Endodermal cell (in vitro differentiated cells): ENCODE measurements around the gene ALG14. TPM values are rescaled to one million over a fixed set of nuclear protein-coding genes. Genes with fewer than 3 reads are reported as not detected.

ENCODE experiments used
- DNase-seq: peaks from one replicate; pipeline ENCODE4 v3.0.0-alpha.2; 2017
- H3K27ac ChIP-seq: 2 replicates; pipeline ENCODE4 v1.5.1; 2013; ENCODE audit warnings: mild to moderate bottlenecking, low read depth, low read length, moderate library complexity
- H3K27me3 ChIP-seq: 2 replicates; pipeline ENCODE4 v1.6.1; 2013; ENCODE audit warnings: mild to moderate bottlenecking, low read length, moderate library complexity; ENCODE audit not compliant: insufficient read depth, control insufficient read depth, poor library complexity, severe bottlenecking
- H3K36me3 ChIP-seq: 2 replicates; pipeline ENCODE4 v1.7.0; 2013; ENCODE audit warnings: mild to moderate bottlenecking, low read length, moderate library complexity; ENCODE audit not compliant: control insufficient read depth, insufficient read depth
- H3K4me1 ChIP-seq: one replicate; pipeline ENCODE4 v1.7.0; 2013; ENCODE audit warnings: low read length; ENCODE audit not compliant: control insufficient read depth, insufficient read depth
- H3K4me3 ChIP-seq: 2 replicates; pipeline ENCODE4 v1.5.1; 2013; ENCODE audit warnings: mild to moderate bottlenecking, low read length, moderate library complexity
- H3K9ac ChIP-seq: 2 replicates; pipeline ENCODE4 v1.6.1; 2013; ENCODE audit warnings: mild to moderate bottlenecking, low read length, moderate library complexity; ENCODE audit not compliant: poor library complexity, severe bottlenecking; ENCODE audit errors: extremely low read depth
- H3K9me3 ChIP-seq: 2 replicates; pipeline ENCODE4 v1.6.1; 2013; ENCODE audit warnings: mild to moderate bottlenecking, low read length, moderate library complexity; ENCODE audit not compliant: control insufficient read depth
- H3K27ac Mint-ChIP-seq: 2 replicates; pipeline ENCODE4 v1.8.0; 2020; ENCODE audit warnings: mixed read lengths
- H3K27me3 Mint-ChIP-seq: 2 replicates; pipeline ENCODE4 v1.8.0; 2021; ENCODE audit warnings: mild to moderate bottlenecking, mixed read lengths; ENCODE audit not compliant: insufficient read depth
- H3K36me3 Mint-ChIP-seq: 2 replicates; pipeline ENCODE4 v1.8.0; 2020; ENCODE audit warnings: low read depth, mixed read lengths
- H3K4me1 Mint-ChIP-seq: 2 replicates; pipeline ENCODE4 v1.8.0; 2020; ENCODE audit warnings: mixed read lengths
- H3K4me3 Mint-ChIP-seq: 2 replicates; pipeline ENCODE4 v1.8.0; 2020; ENCODE audit warnings: mild to moderate bottlenecking, moderate library complexity, mixed read lengths
- H3K9me3 Mint-ChIP-seq: 2 replicates; pipeline ENCODE4 v1.8.0; 2020; ENCODE audit warnings: mild to moderate bottlenecking, mixed read lengths
- CTCF ChIP-seq: fragments of 200-600 bp; sonication (generic); conservative IDR thresholded peaks from 2 replicates; pipeline ENCODE4 v1.5.0; 2021; ENCODE audit warnings: antibody characterized with exemption, mild to moderate bottlenecking
- WGBS, 2 experiments: methylation state at CpG; one replicate each; pipeline versions ENCODE4 v1.1.5 to v1.1.7; 2013; ENCODE audit warnings: missing lambda C conversion rate in 2 of 2, mixed read lengths in 1 of 2; ENCODE audit not compliant: insufficient coverage in 1 of 2, insufficient read length in 1 of 2; 5-methylcytosine and 5-hydroxymethylcytosine counted together
- total RNA-seq, 2 donors: library from RNA; stranded (reverse); fragmentation: NEBNext Ultra II Directional in 1 of 2; extraction: Animal tissue kit (Norgen Biotek cat#: 25700) in 1 of 2; gene quantifications; 2 replicates in 1 of 2; 3 replicates in 1 of 2; pipeline ENCODE4 v1.2.1, GENCODE V29; 2021

ALG14 gene
- total RNA-seq, 2 donors from 2014 or later, result 5.9 to 7.0 TPM

- H3K36me3 Mint-ChIP-seq, result no peaks in the 10 kb centered on the region
- no peaks in the 10 kb centered on the region for H3K4me1 Mint-ChIP-seq
- H3K27me3 Mint-ChIP-seq, result peaks cover 3% of the 10 kb centered on the region
- no peaks in the 10 kb centered on the region for H3K9me3 Mint-ChIP-seq
- no peak overlapping the region for H3K27ac ChIP-seq
- H3K36me3 ChIP-seq, result no peaks in the 10 kb centered on the region
- DNase-seq, result no peak
- no peak overlapping the region for H3K4me3 ChIP-seq
- H3K27ac Mint-ChIP-seq, result no peak overlapping the region
- H3K4me3 Mint-ChIP-seq, result no peak overlapping the region
- TF ChIP-seq CTCF, result no peak
- no peaks in the 10 kb centered on the region for H3K9me3 ChIP-seq
- no peak overlapping the region for H3K9ac ChIP-seq
- H3K4me1 ChIP-seq, result no peaks in the 10 kb centered on the region
- H3K27me3 ChIP-seq, result no peaks in the 10 kb centered on the region
- 100% methylated on average over 1 of the region's 1 CpG; no CpG with 5 or more reads in 1 of the 2 experiments for WGBS, 2 experiments
Observed at GRCh38 chr1:95111014-95111413, 38.3 kb upstream of the ALG14 start.

- Mint-ChIP-seq H3K27me3 (no peaks in the 10 kb centered on the region), H3K27ac (no peak overlapping the region), H3K36me3 (no peaks in the 10 kb centered on the region), H3K9me3 (no peaks in the 10 kb centered on the region), H3K4me1 (no peaks in the 10 kb centered on the region), H3K4me3 (no peak overlapping the region)
- 86 to 96% methylated on average over 2 of the region's 2 CpGs for WGBS, 2 experiments
- TF ChIP-seq CTCF, result no peak
- Histone ChIP-seq H3K27ac (no peak overlapping the region), H3K4me3 (no peak overlapping the region), H3K36me3 (no peaks in the 10 kb centered on the region), H3K4me1 (no peaks in the 10 kb centered on the region), H3K9ac (no peak overlapping the region), H3K9me3 (no peaks in the 10 kb centered on the region), H3K27me3 (no peaks in the 10 kb centered on the region)
- no peak for DNase-seq
Observed at GRCh38 chr1:95108792-95109191, 36.0 kb upstream of the ALG14 start.

DNA sequence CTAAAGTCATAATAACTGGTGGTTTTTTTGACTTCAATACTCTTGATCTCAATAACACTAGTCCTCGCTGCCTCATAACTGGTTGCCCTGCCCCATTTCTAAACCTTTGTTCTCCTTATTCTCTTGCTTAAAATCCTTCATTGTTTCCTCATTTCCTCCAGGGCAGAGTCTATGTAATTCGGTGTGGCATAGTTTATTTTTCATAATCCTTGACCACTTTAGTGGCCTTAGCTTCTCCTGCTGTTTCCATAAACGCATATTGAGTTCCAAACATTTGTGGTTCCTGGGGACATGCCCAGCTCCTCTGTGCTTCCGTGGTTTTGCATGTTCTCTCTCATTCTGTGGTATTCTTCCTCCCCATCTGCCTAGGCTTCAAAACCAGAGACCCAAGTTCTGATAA, 25.4 kb upstream of the ALG14 start:
- Histone ChIP-seq H3K9ac (no peak overlapping the region), H3K9me3 (peaks cover 3% of the 10 kb centered on the region), H3K4me3 (no peak overlapping the region), H3K4me1 (no peaks in the 10 kb centered on the region), H3K27ac (no peak overlapping the region), H3K36me3 (no peaks in the 10 kb centered on the region), H3K27me3 (no peaks in the 10 kb centered on the region)
- Mint-ChIP-seq H3K36me3 (no peaks in the 10 kb centered on the region), H3K27me3 (peaks cover 2% of the 10 kb centered on the region), H3K4me3 (no peak overlapping the region), H3K27ac (no peak overlapping the region), H3K9me3 (peaks cover 2% of the 10 kb centered on the region), H3K4me1 (no peaks in the 10 kb centered on the region)
- WGBS, 2 experiments, result 94 to 96% methylated on average over 4 of the region's 4 CpGs
- TF ChIP-seq CTCF, result no peak
- DNase-seq, result no peak
